Large intestine (tissue), 12 donors: Measurements from ENCODE around the gene RAB4A. TPM values are rescaled to one million over a fixed set of nuclear protein-coding genes. Genes with fewer than 3 reads are reported as not detected.

Source experiments
- DNase-seq, 2 donors: peaks; one replicate each; pipeline versions ENCODE4 v3.0.0 to v3.0.0-alpha.2; 2013
- H3K27ac ChIP-seq: one replicate; pipeline ENCODE4 v1.5.1; 2013; ENCODE audit warnings: low read length
- H3K27me3 ChIP-seq: 2 replicates; pipeline ENCODE4 v1.6.1; 2013; ENCODE audit warnings: low read length; ENCODE audit not compliant: control insufficient read depth, insufficient read depth
- H3K36me3 ChIP-seq: 2 replicates; pipeline ENCODE4 v1.6.1; 2013; ENCODE audit warnings: low read length; ENCODE audit not compliant: control insufficient read depth, insufficient read depth
- H3K4me1 ChIP-seq: one replicate; pipeline ENCODE4 v1.6.1; 2013; ENCODE audit warnings: low read length; ENCODE audit not compliant: control insufficient read depth, insufficient read depth
- H3K4me3 ChIP-seq: one replicate; pipeline ENCODE4 v1.5.1; 2013; ENCODE audit warnings: low read length
- H3K9me3 ChIP-seq: one replicate; pipeline ENCODE4 v1.6.1; 2013; ENCODE audit warnings: mild to moderate bottlenecking, low read depth, low read length, moderate library complexity; ENCODE audit not compliant: control insufficient read depth
- WGBS: methylation state at CpG from one replicate; pipeline ENCODE4 v1.1.5; 2013; ENCODE audit warnings: low lambda C conversion rate; ENCODE audit not compliant: insufficient coverage; 5-methylcytosine and 5-hydroxymethylcytosine counted together
- long read RNA-seq, 11 donors: transcript quantifications; one replicate each; lab custom pipeline, GENCODE V29; 2026
- polyA plus RNA-seq: library from polyadenylated mRNA; unstranded; fragments of 120-200 nt; gene quantifications from one replicate; pipeline ENCODE4 v1.2.1, GENCODE V29; 2013

The RAB4A gene
- 60.2 TPM for polyA plus RNA-seq
- long read RNA-seq, donor 1, transcript RAB4A-201 (8 exons, 2,966 nt): major isoform, 22 of 38 reads
- long read RNA-seq, donor 1, partial matches to known transcripts: 14 of 38 reads
- long read RNA-seq, donor 1, other reads (novel, unspliced or antisense): 0 of 38 reads
- long read RNA-seq, donor 2, transcript RAB4A-201 (8 exons, 2,966 nt): major isoform, 44 of 46 reads
- long read RNA-seq, donor 2, partial matches to known transcripts: 0 of 46 reads
- long read RNA-seq, donor 2, other reads (novel, unspliced or antisense): 0 of 46 reads
- long read RNA-seq, donor 3: 0 reads
- long read RNA-seq, donor 4, transcript RAB4A-201 (8 exons, 2,966 nt): major isoform, 7 of 7 reads
- long read RNA-seq, donor 4, partial matches to known transcripts: 0 of 7 reads
- long read RNA-seq, donor 4, other reads (novel, unspliced or antisense): 0 of 7 reads
- long read RNA-seq, donor 5, transcript RAB4A-201 (8 exons, 2,966 nt): major isoform, 20 of 20 reads
- long read RNA-seq, donor 5, partial matches to known transcripts: 0 of 20 reads
- long read RNA-seq, donor 5, other reads (novel, unspliced or antisense): 0 of 20 reads
- long read RNA-seq, donor 6, transcript RAB4A-201 (8 exons, 2,966 nt): major isoform, 37 of 53 reads
- long read RNA-seq, donor 6, partial matches to known transcripts: 15 of 53 reads
- long read RNA-seq, donor 6, other reads (novel, unspliced or antisense): 0 of 53 reads
- long read RNA-seq, donor 7, transcript RAB4A-201 (8 exons, 2,966 nt): major isoform, 24 of 30 reads
- long read RNA-seq, donor 7, partial matches to known transcripts: 6 of 30 reads
- long read RNA-seq, donor 7, other reads (novel, unspliced or antisense): 0 of 30 reads
- long read RNA-seq, donor 8, transcript RAB4A-201 (8 exons, 2,966 nt): major isoform, 29 of 49 reads
- long read RNA-seq, donor 8, partial matches to known transcripts: 17 of 49 reads
- long read RNA-seq, donor 8, other reads (novel, unspliced or antisense): 0 of 49 reads
- long read RNA-seq, donor 9, transcript RAB4A-201 (8 exons, 2,966 nt): major isoform, 31 of 45 reads
- long read RNA-seq, donor 9, partial matches to known transcripts: 7 of 45 reads
- long read RNA-seq, donor 9, other reads (novel, unspliced or antisense): 0 of 45 reads
- long read RNA-seq, donor 10, transcript RAB4A-201 (8 exons, 2,966 nt): major isoform, 33 of 36 reads
- long read RNA-seq, donor 10, partial matches to known transcripts: 0 of 36 reads
- long read RNA-seq, donor 10, other reads (novel, unspliced or antisense): 0 of 36 reads
- long read RNA-seq, donor 11, transcript RAB4A-201 (8 exons, 2,966 nt): major isoform, 29 of 29 reads
- long read RNA-seq, donor 11, partial matches to known transcripts: 0 of 29 reads
- long read RNA-seq, donor 11, other reads (novel, unspliced or antisense): 0 of 29 reads

GRCh38 chr1:229270547-229271447, at the start of gene RAB4A:
RAB4A (plus strand) TSS chr1:229271111; CDS start chr1:229271340, 229 bp downstream.
- Histone ChIP-seq H3K4me3 (peak within 1 kb of the TSS; percentile 54), H3K27ac (peak within 1 kb of the TSS; percentile 91), H3K27me3 (no peaks in the 10 kb centered on the region), H3K4me1 (peaks cover 22% of the 10 kb centered on the region), H3K9me3 (no peaks in the 10 kb centered on the region), H3K36me3 (no peaks in the 10 kb centered on the region)
- DNase-seq: peak; percentile 93
- no CpG with 5 or more reads among the region's 95 CpGs for WGBS

- Histone ChIP-seq H3K27me3 (no peaks in the 10 kb centered on the region), H3K36me3 (no peaks in the 10 kb centered on the region), H3K27ac (peak overlapping the region; percentile 90), H3K4me1 (peaks cover 44% of the 10 kb centered on the region), H3K9me3 (peaks cover 6% of the 10 kb centered on the region), H3K4me3 (no peak overlapping the region)
- DNase-seq: no peak
- 100% methylated on average over 3 of the region's 3 CpGs for WGBS
Measured at GRCh38 chr1:229222081-229222480, 48.8 kb upstream of the RAB4A start.

GRCh38 chr1:229223498-229223897, 47.4 kb upstream of the RAB4A start:
- Histone ChIP-seq H3K9me3 (peaks cover 6% of the 10 kb centered on the region), H3K36me3 (no peaks in the 10 kb centered on the region), H3K27ac (peak overlapping the region; percentile 56), H3K27me3 (no peaks in the 10 kb centered on the region), H3K4me3 (no peak overlapping the region), H3K4me1 (peaks cover 43% of the 10 kb centered on the region)
- WGBS: 50% methylated on average over 1 of the region's 8 CpGs
- peak; percentile 42 to 66 for DNase-seq

- peaks cover 43% of the 10 kb centered on the region for H3K4me1 ChIP-seq
- no peak overlapping the region for H3K27ac ChIP-seq
- H3K4me3 ChIP-seq: no peak overlapping the region
- peaks cover 6% of the 10 kb centered on the region for H3K9me3 ChIP-seq
- H3K36me3 ChIP-seq: no peaks in the 10 kb centered on the region
- WGBS: no CpG with 5 or more reads among the region's 2 CpGs
- no peak for DNase-seq
- H3K27me3 ChIP-seq: no peaks in the 10 kb centered on the region
Measured at GRCh38 chr1:229224308-229224707, 46.6 kb upstream of the RAB4A start.

GRCh38 chr1:229225331-229225782, 45.6 kb upstream of the RAB4A start:
- peaks cover 49% of the 10 kb centered on the region for H3K4me1 ChIP-seq
- peak; percentile 87 to 91 for DNase-seq
- no peaks in the 10 kb centered on the region for H3K27me3 ChIP-seq
- H3K9me3 ChIP-seq: peaks cover 3% of the 10 kb centered on the region
- H3K4me3 ChIP-seq: no peak overlapping the region
- peak overlapping the region; percentile 50 for H3K27ac ChIP-seq
- no CpG with 5 or more reads among the region's 7 CpGs for WGBS
- no peaks in the 10 kb centered on the region for H3K36me3 ChIP-seq

GRCh38 chr1:229226796-229227195, 44.1 kb upstream of the RAB4A start:
- WGBS: no CpG with 5 or more reads among the region's 4 CpGs

GRCh38 chr1:229227298-229227919, 43.5 kb upstream of the RAB4A start:
- peaks cover 34% of the 10 kb centered on the region for H3K4me1 ChIP-seq
- 0% methylated on average over 2 of the region's 15 CpGs for WGBS
- H3K36me3 ChIP-seq: no peaks in the 10 kb centered on the region
- no peak overlapping the region for H3K4me3 ChIP-seq
- no peak overlapping the region for H3K27ac ChIP-seq
- DNase-seq: peak; percentile 67 to 77
- no peaks in the 10 kb centered on the region for H3K9me3 ChIP-seq
- H3K27me3 ChIP-seq: no peaks in the 10 kb centered on the region

More at GRCh38 chr1:229226796-229227195, 44.1 kb upstream of the RAB4A start:
- peaks cover 35% of the 10 kb centered on the region for H3K4me1 ChIP-seq
- H3K36me3 ChIP-seq: no peaks in the 10 kb centered on the region
- H3K9me3 ChIP-seq: no peaks in the 10 kb centered on the region
- DNase-seq: no peak
- no peaks in the 10 kb centered on the region for H3K27me3 ChIP-seq
- H3K4me3 ChIP-seq: no peak overlapping the region
- no peak overlapping the region for H3K27ac ChIP-seq

GRCh38 chr1:229228522-229228921, 42.4 kb upstream of the RAB4A start:
- no peak overlapping the region for H3K4me3 ChIP-seq
- no peak overlapping the region for H3K27ac ChIP-seq
- peaks cover 31% of the 10 kb centered on the region for H3K4me1 ChIP-seq
- no peak for DNase-seq
- WGBS: 83% methylated on average over 1 of the region's 2 CpGs
- H3K27me3 ChIP-seq: no peaks in the 10 kb centered on the region
- no peaks in the 10 kb centered on the region for H3K36me3 ChIP-seq
- no peaks in the 10 kb centered on the region for H3K9me3 ChIP-seq
